ENCODE measurements around the gene NPAS2. TPM values are rescaled to one million over a fixed set of nuclear protein-coding genes. Genes with fewer than 3 reads are reported as not detected.
A peak's percentile ranks its signal among the peaks of the same experiment; 100 is the strongest.

NPAS2 gene
- total and polyA plus RNA-seq, 2 donors (not counting 3 experiments of a cell fraction or from before 2014, with no cell fraction given) = 29.0 to 53.9 TPM

GRCh38 chr2:100977511-100977910 is 157.6 kb downstream of the NPAS2 start:
- Histone ChIP-seq H3K27ac (ENCODE audit: insufficient read depth, low read depth, low read length) (peak overlapping the region; percentile 83), H3K79me2 (ENCODE audit: control insufficient read depth, insufficient read depth, low read length) (no peaks in the 10 kb centered on the region), H2AFZ (ENCODE audit: low read depth, low read length) (no peak overlapping the region), H3K4me2 (ENCODE audit: insufficient read depth, low read length) (no peak overlapping the region), H4K20me1 (replicated peaks; ENCODE audit: control insufficient read depth, extremely low read depth, insufficient read depth, low read length) (no peaks in the 10 kb centered on the region), H3K9ac (replicated peaks; ENCODE audit: extremely low read depth, insufficient read depth, low read length) (no peak overlapping the region), H3K4me1 (ENCODE audit: control insufficient read depth, extremely low read depth, insufficient read depth, low read length) (peaks cover 11% of the 10 kb centered on the region), H3K27me3 (ENCODE audit: control insufficient read depth in 2 of 2, insufficient read depth in 2 of 2, low read length in 2 of 2) (no peaks in the 10 kb centered on the region), H3K9me3 (replicated peaks; ENCODE audit: control insufficient read depth, insufficient read depth, low read length) (no peaks in the 10 kb centered on the region), H3K36me3 (ENCODE audit: control insufficient read depth in 2 of 2, extremely low read depth in 1 of 2, insufficient read depth in 2 of 2, low read length in 2 of 2) (peaks cover 5 to 30% of the 10 kb centered on the region in 2 experiments), H3K9me1 (replicated peaks; ENCODE audit: control insufficient read depth, extremely low read depth, insufficient read depth, low read length) (no peaks in the 10 kb centered on the region), H3K4me3 (replicated peaks in 1 of 3; ENCODE audit: insufficient read depth in 1 of 3, low read depth in 1 of 3, low read length in 3 of 3) (no peak overlapping the region)
- DNase-seq (ENCODE audit: low read depth, low spot score) = no peak
- no peak for FAIRE-seq
- no TSS peak for BruUV-seq (replicated peaks)
- TF ChIP-seq POLR2A (IDR thresholded peaks at IDR 0.05; ENCODE audit: low read depth, low read length) (no peak), GATA2 (IDR thresholded peaks at IDR 0.05; ENCODE audit: insufficient read depth, insufficient read length, low read depth, low read length) (no peak), CTCF (IDR thresholded peaks at IDR 0.05; ENCODE audit: extremely low read depth in 1 of 2, insufficient read depth in 1 of 2, low read depth in 1 of 2, low read length in 2 of 2) (no peak), EZH2 (IDR thresholded peaks at IDR 0.05; ENCODE audit: borderline replicate concordance, low read depth, low read length, severe bottlenecking) (no peak), FOS (IDR thresholded peaks at IDR 0.05; ENCODE audit: borderline replicate concordance, insufficient read depth, low read length) (no peak), POLR2AphosphoS5 (IDR thresholded peaks at IDR 0.05; ENCODE audit: insufficient read depth, low read depth, low read length) (no peak), MAX (IDR thresholded peaks at IDR 0.05; ENCODE audit: insufficient read depth, insufficient read length) (no peak), MYC (IDR thresholded peaks at IDR 0.05; ENCODE audit: low read depth, low read length) (no peak), JUN (IDR thresholded peaks at IDR 0.05; ENCODE audit: borderline replicate concordance, insufficient read depth, insufficient read length, low read depth) (no peak)
- intact Hi-C loops (cut with micrococcal nuclease) (no loop called here), dilution Hi-C loops (cut with MboI; ENCODE audit: extremely low pct_ligation_motif_present, low sequenced_read_pairs) (no loop called here)
- CTCF ChIA-PET = interaction anchor here (1.8 to 3.9 kb wide), 3 partner anchors 18 to 247 kb away, joined by 4 to 22 read pairs (median 6); no protein-coding TSS in a partner anchor
- POLR2A ChIA-PET = no interaction called here
